Hematopoietic multipotent progenitor cell treated with erythropoietin and hydrocortisone succinate and interleukin-3 and kit ligand, for 6 days (in vitro differentiated cells): ENCODE data around the gene MAGI3.
A peak's percentile ranks its signal among the peaks of the same experiment; 100 is the strongest.

ENCODE experiments used
- DNase-seq: peaks from one replicate; pipeline ENCODE4 v3.0.0-alpha.2; 2015

The MAGI3 gene

DNA sequence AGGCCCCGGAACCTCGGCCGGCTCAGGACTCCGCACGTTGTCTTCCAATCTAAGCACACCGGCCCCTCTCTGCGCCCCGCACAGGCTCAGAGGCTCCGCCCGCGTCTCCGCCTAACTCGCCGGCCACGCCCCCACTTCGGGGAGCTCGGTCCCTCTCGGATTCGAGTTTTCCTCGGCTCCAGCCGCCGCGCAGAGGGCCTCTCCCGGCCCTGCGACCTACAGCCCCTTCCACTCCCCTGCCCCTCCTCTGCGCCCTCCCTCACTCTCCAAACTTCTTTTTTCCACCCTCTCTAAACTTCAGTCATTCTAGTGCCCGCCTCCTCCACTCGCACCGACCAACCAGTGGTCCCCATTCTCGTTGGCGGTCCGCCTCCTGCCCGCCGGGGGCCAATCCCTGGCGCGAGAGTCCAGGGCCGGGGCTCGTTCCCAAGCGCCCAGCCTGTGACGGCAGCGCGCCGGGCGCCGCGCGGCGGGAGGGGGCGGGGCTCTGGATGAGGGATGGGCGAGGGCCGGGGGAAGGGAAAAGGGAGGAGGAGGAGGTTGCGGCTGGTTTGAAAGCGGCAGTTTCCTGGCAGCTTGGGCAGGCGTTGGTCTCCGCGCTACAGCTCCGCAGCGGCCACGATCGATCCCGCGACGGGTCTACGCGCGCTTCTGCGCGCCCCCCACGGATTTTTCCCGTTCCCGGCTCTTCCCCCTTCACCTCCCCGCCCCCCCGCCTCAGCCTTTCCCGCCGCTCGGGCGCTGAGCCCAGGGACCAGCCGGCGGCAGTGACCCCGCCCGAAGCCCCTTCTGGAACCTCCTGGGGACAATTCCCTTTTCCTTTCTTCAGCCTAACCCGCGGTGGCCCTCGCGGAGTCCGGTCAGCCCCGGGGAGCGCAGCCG is at the start of gene MAGI3:
TSS of gene MAGI3 (plus strand) at position 563 of the 882 bp plus-strand sequence. CDS start 519 bp downstream, outside the sequence.
- peak; percentile 96 for DNase-seq

DNA sequence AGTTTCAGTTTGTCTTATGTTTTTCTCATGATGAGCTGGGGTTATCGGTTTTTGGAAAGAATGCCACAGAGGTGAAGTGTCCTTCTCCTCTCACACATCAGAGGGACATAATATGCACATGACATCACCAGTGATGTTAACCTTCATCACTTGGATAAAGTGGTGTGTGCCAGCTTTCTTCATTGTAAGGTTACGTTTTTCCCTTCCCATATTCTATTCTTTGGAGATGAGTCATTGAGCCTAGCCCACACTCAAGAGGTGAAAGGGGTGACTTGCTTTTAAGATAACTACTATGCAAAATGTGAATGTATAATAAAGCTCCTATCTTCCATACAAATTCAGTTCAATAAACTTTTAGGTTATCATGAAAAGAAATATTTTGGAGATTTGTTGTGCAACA is 36.7 kb upstream of the MAGI3 start:
- DNase-seq = no peak

DNA sequence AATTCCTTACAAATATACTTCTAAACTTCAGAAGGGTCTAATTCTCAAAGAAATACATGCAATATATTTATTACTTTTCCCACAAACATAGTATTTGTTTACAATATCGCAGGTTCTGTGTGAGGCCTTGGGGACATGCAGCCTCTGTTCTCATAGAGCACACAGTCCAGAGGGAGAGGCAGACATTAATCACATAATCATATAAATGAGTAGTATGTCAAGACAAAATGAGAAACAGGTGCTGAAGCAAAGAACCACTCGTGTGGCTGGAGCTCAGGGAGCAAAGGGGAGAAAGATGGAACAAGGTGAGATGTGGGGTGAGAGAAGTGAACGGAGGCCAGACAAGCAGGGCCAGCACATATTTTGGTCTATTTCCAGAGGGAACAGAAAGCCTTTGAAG is 26.4 kb upstream of the MAGI3 start:
- no peak for DNase-seq

DNA sequence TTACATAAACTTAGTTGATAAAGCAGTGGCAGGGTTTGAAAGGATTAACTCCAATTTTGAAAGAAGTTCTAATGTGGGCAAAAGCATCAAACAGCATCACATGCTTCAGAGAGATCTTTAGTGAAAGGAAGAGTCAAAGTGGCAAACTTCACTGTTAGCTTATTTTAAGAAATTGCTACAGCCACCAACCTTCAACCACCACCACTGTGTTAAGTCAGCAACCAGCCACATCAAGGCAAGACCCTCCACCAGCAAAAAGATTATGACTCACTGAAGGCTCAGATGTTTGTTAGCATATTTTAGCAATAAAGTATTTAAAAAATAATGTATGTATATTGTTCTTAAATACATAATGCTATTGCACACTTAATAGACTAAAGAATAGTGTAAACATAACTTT is 21.3 kb upstream of the MAGI3 start:
- DNase-seq = no peak

DNA sequence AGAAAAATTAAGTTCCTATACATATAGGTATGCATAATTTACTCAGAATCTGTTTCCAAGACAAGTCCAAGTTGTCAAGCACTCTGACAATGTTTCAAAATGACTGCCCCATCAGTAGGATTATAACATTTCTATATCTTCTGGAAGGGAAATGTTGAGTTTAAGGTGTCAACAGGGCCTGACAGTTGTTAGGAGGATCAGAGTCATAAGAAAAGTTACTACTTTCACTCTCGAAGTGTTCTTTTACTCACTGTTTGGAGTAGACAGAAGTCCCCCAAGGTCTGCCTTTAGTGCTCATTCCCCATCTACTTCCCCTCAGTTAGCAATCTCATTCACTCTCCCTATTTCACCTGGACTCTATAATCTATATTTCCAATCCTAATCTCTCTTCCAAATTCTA is 20.6 kb upstream of the MAGI3 start:
- DNase-seq = no peak

DNA sequence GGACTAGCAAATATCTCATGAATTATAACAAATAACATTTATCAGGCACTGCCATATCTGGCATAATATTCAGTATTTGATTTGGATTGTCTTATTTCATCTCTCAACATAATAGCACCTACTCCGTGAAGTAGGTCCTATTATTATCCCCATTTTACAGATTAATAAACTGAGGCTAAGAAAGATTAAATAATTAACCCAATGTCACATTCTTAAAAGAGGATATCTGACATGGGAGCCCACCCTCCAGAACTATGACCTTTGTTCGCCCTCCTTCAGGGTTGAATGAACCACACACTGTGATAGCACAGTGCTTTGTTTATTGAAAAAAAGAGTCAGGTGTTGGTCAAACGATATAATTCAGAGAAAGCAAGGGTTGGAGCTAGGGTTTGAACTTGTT is 19.4 kb upstream of the MAGI3 start:
- no peak for DNase-seq

DNA sequence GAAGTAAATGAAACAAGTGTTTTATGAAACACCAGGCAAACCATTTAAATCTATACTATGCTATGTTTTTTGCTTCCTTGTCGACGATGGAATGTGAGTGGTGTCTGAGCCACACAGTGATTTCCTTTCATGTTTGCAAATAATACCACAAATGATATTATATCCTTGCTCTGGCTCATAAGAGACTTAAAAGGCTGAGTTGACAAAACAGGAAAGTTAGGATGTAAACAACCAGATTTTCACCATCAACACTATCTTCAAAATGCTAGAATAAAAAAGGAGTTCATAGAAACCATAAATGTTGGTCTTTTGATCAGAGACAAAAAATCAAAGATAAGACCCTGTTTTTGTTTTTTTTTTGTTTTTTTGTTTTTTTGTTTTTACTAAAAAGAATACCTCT is 17.8 kb upstream of the MAGI3 start:
- DNase-seq = no peak

DNA sequence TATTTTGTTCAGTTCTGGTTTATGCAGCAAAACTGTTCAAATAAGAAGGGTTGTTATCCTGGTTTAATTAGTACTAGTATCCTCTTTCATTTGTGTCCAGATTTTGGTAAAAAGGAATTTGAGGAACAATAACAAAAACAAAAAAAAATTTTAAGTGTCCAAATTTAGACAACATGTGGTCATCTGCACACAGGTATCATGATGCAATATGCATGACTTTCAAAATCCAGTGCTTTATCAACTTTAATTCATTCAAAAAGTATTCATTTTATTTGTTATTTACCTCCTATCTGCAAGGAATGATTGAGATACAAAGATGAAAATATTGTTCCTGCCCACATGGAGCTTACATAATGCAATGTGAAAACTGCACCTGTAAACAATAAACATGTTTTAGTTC is 16.7 kb upstream of the MAGI3 start:
- no peak for DNase-seq

DNA sequence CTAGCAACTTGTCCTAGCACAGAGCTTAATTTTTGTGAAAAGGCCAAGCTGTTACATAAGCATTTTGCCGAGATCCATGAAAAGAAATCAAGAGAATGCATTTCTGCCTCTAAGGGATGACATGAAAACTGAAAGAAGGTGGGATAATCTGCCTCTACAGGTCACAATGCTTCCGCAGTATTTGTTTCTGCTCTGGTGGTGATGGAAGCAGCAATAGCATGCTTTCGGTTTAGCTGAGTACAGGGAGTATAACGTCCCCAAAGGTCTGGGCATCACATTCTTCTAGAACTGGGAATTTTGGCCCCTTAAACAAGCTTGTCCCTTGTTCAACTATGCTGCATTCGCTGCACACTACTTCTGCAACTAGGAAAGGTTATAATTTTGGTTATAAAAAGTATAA is 14.4 kb upstream of the MAGI3 start:
- no peak for DNase-seq

DNA sequence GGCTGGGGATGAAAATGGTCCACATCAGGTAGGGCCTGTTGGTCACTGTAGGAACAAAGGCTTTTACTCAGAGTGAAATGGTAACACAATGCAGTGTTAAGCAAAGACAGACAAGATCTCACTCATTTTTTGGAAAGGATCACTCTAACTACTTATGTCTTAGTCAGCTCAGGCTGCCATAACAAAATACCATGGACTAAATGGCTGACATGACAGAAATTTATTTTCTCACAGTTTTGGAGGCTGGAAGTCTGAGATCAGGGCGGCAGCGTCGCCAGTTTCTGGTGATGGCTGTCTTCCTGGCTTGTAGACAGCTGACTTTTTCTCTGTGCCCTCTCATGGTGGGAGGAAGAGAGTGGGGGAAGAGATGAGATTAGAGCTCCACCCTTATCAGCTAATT is 10.2 kb upstream of the MAGI3 start:
- DNase-seq = no peak

DNA sequence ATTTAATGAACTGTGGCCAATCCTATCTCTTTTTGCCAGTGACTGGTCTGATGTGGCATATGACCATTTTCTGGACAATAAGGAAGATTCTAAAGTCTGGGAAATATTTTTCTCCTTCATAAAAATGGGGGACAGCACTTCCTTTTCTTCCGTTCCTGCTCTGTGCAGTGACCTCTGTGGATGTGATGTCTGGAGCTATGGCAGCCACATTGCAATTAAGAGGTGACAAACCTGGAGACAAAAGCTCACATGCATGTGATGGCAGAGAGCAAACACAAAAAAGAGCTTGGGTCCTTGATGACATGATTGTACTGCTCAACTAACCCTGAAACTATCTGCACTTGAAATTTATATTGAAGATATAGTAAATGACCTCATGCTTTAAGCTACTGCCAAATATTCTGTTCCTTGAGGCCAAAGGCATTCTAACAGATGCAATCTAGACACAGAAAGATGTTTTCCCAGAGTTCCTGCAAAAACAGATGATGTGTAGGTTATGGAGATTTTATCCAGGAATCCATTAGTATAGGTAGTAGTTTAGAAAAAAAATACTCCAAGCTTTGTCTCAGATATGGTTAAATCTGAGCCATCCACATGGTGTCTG is 2.2 kb upstream of the MAGI3 start:
- DNase-seq = no peak

DNA sequence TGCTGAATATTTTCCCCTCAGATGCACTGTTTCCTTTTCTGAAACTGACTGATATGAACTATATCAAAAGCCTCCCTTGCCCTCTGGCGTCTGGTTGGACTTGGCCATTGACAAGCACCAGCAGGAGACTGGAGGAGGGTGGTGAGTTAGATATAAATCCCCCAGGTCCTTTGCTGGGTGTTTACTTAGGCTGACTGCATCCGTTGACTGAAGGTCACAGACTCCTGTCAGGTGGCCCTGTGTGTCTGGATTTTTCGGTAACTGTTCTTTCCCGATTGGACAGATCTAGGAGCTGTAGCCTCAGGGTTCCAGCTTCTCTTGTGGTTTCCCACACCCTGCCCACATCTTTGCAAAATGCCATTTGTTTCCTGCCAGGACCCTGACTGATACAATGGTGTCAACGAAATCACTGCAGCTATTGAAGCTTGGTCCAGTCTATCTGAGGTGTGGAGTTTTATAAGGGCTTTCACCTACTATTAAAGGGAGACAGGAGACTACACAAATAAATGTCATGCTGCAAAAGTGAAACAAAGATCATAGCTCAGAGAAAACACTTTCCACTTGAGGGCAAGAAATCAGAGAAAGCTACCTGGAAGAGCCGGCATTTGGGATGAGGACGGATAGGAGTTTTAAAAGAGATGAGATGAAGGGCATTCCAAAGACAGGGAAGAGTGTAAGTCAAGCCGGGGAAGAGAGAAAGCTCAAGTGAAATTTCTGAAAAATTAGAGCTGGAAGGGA is 1.5 kb upstream of the MAGI3 start:
- peak; percentile 81 for DNase-seq

DNA sequence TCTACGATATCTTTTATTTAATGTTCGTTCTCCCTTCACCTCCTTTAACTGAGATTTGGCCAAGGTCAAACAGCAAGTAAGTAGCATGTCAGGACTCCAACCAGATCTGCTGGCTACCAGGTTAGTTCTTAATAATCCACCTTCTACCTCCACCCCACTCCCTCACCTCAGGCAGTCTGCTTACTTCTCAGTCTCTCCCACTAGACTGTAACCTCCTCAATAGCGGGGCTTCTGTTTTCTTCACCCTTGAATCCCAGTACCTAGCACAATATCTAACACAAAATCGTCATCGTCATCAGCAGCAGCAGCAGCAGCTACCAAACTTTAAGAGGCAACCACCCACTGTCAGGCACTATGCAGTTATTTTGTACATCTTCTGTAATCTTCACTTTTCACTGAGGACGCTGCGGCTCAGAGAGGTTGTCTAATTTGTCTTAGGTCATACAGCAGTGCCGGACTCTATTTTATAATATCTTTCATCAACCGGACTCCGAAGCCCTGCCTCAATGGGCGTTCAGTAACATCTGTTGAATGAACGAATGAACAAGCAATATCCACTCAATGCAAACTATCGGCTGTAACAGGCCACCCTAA is 859 bp upstream of the MAGI3 start:
- no peak for DNase-seq

DNA sequence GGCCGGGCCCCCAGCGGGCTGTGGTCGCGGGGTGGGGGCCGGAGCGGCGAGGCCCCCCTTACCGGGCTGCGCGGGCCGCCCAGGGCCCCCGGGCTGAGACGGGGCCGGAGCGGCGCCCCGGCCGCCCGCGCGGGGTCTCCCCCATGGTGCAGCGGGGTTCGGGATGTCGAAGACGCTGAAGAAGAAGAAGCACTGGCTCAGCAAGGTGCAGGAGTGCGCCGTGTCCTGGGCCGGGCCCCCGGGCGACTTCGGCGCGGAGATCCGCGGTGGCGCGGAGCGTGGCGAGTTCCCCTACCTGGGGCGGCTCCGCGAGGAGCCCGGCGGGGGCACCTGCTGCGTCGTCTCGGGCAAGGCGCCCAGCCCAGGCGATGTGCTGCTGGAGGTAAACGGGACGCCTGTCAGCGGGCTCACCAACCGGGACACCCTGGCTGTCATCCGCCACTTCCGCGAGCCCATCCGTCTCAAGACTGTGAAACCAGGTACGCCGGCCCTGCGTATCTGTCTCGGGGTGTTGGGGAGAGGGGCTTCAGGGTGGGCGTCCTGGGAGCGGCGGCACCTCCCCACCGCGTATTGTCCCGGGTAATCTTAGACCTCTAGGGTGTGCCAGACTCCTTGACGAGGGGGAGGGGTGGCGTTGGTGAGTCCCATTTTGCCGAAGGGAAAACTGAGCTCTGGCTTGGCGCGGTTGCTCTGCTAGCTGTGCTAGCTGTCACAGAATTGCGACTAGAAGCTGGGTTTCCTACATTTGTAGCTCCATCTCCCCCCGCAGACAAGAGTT is 745 bp downstream of the MAGI3 start:
- DNase-seq = peak; percentile 32

DNA sequence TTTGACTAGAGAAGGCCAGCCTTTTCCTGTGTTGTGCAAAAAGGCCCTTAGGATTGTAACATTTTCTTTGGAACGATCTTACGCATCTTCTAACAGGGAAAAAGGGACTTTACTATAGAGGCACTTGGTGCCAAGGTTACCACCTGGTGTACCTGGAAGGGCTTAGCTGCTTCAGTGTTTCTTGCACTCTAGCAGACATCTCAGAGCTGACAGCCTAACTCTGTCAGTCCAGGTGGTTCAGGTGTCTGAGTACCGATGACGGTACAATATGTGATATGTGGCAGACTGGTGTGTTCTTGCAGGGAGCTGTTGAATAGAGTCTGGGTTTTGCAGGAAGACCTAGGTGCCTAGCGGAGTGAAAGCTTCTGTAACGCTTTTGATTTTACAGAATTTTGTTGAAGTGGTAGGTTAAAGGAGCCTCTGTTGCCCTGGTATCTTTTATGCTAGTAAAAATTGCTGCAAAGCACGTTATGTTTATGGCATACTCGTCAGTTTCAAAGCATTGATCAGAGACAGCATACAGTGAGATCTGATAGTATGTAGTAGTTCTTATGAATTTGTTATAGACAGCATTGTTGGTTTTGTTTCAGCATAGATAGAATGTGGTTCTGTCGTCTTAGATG is 1.4 kb downstream of the MAGI3 start:
- DNase-seq = no peak

DNA sequence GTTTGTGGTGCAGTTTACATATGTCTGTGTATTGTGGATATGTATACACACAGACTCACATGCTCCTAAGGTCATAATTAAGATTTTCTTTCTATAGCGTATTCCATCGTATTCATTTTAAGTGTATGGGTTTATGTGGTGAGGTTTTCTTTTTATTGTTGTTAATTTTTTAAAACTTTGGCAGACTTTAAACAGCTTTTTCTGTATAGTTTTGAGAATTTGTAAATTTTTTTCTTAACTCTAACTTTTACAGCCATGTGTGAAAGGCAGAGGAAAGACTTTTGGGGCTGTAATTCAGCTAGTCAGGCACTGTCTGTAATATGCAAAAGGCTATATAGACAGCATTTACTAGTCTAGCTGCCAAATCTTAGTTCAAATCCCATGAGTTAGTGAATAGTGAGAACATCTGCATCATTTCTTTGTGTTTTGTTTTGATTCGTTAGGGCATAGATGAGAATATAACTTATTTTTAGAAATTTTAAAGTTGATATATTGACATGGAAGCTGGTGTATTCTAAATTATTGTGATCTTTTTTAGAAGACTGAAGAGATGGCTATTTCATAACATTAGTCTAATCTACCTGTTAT is 2.3 kb downstream of the MAGI3 start:
- no peak for DNase-seq

DNA sequence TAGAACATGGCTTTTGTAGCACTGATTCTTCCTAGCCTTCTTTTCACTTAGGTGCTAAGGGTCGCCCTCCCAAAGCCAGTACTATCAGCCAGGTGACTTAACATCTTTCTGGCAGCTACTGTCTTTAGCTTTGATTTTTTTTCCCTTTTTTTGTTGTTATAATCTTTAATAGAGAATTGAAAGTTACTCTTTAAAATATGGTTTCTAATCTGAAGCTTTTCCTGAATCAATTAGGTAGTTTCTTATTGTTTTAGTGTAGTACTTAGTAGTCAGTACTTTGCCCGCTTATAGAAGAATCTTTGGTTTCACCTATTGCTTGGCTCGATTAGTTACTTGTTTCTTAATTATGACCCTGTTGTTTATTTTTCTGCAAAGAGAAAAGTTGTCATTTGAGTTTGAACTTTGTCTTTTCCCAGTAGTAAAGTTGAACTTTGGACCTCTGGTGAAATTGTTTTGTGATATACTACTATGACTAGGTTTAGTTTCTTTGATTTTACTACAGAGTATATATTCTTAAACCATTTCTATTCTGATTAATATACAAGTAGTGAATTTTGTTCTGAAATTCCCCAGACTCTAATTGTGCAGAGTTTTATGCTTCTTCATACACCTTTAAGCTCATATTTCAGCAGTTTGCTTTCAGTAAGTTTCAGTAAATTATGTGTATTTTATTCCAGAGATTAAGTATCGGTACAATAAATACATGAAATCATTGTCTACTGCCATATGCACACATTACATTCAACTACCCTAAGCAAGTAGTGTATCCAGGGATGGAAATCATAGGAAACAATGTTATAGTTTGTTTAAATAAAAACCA is 3.9 kb downstream of the MAGI3 start:
- DNase-seq = no peak

DNA sequence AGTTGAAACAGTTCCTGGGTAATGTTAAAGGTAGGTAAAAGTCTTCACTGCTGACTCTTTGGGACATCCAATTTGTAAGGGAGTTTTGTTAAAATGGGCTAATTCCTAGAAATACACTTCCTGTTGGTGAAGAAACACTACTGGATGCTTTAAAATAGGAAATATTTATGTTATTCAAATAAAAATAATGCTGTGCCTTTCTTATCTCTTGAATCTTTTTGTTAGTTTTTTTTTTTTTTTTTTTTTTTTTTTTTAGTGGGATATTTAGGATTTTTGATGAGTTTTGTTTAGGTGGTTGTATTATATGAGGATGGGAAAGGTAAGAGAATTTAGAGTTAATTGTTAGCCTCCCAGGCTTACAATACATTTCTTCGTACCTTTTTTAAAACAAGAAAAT is 4.5 kb downstream of the MAGI3 start:
- DNase-seq = no peak

DNA sequence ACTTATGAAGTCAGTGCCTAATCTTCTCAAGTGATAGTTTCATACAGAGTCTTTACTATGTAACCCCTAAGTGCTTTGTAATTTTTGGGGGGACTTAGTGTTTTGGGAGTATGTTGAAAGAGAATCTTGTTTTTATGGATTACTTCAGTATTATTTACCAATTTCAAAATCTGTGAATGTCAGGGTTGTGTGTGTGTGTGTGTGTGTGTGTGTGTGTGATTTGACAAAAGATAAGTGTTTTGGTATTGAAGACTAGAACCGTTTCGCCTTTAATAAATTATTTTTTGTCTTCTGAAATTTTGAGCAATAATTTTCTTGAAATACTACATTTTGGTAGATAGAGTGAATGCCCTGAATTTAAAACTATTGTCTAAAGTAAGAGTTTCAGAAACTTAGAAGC is 5.8 kb downstream of the MAGI3 start:
- no peak for DNase-seq

DNA sequence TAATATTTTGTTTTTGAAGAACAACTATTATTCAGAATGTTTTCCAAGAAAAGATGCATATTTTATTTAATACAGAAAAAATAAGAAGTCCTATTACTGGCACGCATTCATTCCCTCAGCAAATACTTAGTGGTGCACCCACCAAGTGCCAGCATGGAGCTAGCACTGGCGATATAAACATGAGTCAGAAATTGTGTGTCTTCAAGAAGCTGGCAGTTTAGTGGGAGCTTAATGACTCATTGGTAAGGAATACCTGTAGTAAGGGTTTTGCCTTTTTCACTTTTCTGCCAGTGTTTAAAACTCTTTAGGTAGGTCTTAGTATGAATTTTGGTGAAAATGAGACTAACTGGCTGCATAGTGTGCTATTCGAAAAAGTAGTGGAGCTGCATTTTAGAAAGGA is 6.3 kb downstream of the MAGI3 start:
- DNase-seq = no peak

DNA sequence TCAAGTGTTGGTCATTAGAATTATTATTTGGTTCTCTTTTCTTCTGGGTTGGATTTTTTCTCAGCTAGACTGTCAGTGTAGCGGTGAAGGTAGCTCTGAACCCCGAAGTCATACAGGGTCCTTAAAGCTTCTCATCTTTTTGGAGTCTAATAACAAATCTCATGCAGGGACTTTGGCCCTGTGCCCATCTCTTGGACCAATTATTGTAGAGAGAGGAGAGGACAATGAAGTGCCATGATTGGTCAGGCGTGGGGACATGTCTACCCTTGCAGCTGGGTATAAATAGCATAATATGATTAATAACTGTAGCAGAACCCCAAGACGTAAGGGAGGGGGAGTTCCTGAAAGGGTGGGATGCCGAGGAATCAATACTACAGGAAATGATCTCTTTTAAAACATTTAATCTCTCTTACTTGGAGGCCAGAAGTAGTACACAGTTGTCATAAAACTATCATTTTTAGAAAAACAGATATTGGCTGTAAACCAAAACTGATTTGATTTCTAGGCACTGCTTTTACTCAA is 8.8 kb downstream of the MAGI3 start:
- DNase-seq = no peak
